Brain pericyte (primary cell): ENCODE results near the gene ASTN2.

Source experiments
- DNase-seq: peaks from one replicate; pipeline ENCODE4 v3.0.0-alpha.2; 2012; ENCODE audit warnings: low read depth, low spot score

Gene ASTN2

DNA sequence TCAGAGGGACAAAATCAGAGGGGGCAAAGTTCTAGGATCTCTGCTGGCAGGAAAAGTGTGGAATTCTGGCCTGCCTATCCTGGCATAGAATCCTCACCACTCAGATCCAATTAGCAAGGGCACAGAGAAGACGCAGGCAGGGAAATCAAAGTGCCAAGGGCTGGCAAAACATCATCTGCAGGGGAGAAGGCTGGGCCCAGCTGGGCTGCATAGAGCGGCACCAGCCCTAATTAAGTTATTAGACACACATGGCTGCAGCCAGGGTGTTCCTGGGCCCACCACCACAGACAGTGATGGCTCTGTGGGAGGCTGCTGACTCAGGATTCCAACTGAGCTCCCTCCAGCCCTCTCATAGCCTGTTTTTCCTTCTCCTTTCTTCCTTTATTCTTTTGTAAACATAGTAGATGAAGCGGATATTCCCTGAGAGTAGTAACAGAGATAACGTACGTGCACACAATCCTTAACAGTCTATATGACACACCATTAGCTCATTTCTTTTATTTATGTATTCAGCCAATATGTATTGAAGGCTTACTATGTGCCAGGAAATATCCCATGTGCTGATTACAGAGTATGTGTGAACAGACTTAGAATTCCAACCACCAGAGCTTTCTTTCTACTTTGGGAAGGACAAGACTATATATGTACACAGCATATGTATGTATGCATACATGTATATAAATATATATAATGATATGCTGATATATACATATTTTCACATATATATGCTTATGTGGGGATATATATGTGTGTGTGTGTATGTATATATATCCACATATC lies 236.1 kb downstream of the ASTN2 start:
- no peak for DNase-seq

DNA sequence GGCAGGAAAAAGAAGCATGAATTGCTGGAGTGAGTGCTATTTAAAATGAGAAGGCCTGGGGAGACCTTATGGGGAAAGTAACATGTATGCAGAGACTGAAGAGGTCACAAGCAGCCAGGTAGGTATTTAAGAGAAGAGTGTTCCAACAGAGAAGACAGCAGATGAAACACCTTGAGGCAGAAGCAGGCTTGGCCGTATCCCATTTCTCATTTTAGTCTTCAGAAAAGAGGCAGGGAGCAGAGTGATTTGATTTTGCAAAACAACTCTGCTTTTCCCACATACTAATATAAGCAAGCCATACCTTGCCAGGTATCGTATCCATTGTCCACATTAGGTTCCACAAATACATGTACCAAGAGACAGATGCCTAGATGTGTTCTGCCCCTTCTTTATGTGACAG lies 244.3 kb downstream of the ASTN2 start:
- no peak for DNase-seq

- DNase-seq = no peak
Measured at GRCh38 chr9:117169089-117169621, 245.7 kb downstream of the ASTN2 start.

DNA sequence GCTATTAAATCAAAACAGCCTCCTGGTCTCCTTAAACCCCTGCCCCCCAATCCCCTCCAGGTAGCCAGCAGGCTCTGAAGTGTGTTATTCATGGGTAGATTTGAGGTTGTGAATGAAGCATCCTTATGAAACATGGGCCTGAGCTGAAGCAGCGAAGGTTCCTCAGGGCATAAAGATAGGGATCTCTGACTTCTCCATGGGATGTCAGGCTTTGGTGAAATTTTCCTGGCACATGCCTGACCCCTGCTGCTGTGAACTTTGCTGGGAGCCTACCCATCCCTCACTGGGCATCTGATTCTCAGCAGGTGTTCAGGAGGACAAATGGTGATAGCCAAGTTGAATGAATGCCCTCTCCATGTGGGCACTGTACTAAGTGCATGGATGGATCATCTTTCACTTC lies 250.3 kb downstream of the ASTN2 start:
- no peak for DNase-seq

DNA sequence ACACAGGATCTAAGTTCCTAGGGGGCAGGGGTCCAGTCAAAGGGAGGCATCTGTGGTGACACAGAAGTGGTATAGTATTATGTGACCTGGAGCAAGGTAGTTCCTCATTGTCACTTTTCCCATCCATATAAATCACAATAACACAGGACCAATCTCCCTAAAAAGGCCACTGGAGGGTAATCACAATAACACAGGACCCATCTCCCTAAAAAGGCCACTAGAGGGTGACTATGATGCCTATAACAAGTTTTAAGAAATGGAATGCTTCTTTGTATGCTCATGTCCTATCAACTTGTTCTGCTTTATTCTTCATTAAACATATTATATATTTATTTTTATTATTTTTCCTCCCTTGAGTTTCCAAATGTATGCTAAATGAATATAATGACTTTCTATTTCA lies 254.6 kb downstream of the ASTN2 start:
- no peak for DNase-seq

DNA sequence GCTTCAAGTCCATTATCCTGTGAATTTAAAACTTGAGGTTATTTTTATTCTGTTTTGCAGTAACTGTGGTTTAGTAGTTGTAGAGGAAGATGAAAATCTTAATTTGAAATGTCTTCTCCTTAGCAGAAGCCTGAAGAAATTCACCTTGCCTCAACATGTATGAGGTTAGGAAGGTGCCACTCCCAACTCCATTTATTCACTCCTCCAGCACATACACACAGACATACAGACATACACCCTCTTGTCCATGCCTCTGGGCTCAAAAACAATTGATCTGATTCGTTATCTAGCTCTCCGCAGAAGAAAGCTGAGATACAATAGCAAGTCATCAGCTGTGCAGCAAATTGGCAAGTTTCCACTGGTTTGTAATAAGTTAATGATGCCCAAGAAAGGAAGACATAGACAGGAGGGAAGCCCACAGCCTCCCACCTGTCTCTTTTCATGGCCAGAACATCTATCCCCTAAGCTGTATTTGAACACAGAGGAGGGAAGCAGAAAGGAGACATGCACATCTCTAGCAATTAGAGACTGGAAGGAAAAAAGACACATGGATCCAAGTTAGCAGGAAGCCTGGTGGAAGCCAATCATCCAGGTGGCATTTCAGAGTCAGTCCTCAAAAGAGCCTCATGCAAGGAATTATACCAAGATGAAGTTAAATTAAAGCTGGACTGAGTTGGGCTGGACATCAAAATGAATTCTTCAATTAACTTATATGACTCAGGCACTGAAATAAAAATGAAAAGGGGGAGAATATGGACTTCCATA lies 257.9 kb downstream of the ASTN2 start:
- no peak for DNase-seq

GRCh38 chr9:117156144-117156688 lies 258.6 kb downstream of the ASTN2 start:
- no peak for DNase-seq

DNA sequence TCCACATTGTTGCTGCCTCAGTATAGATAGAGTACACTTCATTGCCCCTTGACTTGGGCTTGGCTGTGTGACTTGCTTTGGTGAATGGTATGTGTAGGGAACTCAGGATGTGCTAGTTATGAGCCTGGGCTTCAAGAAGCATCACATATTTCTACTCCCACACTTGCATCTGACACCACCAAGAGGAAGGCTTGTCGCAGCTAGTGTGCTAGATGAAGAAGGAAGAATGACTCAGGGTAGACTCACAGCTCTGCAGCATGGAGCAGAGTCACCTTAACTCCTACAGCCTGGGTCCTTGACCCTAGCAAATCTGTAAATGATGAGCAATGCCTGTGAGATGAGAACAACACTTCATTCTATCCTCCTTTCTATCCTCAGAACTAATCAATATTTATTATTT lies 261.8 kb downstream of the ASTN2 start:
- no peak for DNase-seq

GRCh38 chr9:117151716-117152115 lies 263.1 kb downstream of the ASTN2 start:
- DNase-seq = no peak

- DNase-seq = no peak
Measured at GRCh38 chr9:117149996-117150395, 264.9 kb downstream of the ASTN2 start.

DNA sequence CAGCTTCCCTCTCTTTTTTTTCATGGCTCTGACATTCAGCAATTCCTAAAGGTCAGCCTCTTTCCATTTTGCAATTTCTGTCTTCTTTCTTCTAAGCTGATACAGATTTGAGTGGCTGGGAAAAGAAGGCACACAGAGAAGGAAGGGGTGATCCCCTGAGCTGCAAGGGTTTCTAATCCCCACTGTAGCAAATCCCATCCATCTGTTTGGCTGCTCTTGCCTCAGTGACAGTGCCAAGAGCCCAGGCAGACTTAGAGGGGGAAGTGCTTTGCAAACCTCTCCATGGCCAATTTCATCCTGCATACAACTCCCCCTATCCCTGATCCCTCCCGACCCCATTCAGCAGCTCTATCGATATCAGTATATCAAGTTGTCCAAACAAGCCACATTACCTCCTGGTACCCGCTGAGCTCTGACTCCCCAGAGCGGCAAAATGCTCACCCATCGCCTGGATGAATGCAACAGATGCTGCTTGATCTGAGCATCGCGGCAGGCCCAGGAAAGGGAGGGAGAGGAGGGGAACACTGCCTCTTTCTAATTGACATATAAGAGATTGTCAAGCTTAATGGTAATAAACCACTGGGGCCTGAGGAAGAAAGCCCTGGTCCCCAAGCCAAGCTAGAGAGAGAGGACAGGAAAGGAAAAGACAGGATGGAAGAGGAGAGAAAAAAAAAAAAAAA lies 268.9 kb downstream of the ASTN2 start:
- DNase-seq = no peak

- no peak for DNase-seq
Measured at GRCh38 chr9:117145081-117145480, 269.8 kb downstream of the ASTN2 start.

GRCh38 chr9:117138231-117138630 lies 276.6 kb downstream of the ASTN2 start:
- no peak for DNase-seq

DNA sequence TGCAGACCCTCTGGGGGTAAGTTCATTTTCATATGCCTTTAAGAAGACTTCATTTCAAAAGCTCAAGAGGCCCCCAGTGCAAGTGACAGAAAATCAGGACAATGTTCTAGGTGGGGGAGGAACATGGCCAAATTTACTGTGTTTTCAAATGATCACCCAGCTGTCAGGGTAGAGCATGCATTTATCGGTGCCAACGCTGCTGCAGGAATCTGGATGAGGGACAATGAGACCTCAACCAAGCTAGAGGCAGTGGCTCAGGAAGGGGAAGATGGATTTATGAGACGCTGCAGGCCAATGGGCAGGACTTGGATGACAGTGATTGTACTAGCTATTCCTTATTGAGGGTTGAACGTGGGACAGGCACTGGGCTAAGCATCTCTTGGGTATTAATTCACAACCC lies 278.4 kb downstream of the ASTN2 start:
- DNase-seq = no peak

DNA sequence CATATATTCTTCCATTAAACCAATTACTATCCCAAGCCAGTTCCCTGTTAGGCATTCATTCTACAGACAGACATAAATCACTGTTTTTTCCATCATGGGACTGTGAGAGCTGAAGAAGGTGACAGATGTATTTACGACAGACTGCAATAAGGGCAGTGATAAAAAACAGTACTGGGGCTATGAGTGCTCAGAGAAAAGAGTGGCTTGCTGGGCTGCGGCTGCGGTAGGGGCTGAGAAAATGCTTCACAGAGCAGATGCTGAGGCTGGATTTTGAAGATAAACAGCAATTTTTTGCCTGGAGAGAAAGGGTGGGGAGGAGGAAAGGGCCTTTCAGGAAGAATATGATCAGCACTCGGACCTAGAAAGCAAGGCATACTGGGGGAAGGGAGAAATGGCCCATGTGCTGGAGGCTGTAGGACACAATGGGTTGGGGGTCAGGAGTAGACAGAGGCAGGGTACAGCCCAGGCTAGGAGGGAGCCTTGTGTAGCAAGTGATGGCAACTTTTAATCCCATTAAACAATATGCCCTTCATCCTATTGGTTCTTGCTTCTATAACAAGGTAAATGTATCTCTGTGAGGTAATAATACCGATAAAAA lies 279.3 kb downstream of the ASTN2 start:
- no peak for DNase-seq

- no peak for DNase-seq
Measured at GRCh38 chr9:117134826-117135500, 279.9 kb downstream of the ASTN2 start.

DNA sequence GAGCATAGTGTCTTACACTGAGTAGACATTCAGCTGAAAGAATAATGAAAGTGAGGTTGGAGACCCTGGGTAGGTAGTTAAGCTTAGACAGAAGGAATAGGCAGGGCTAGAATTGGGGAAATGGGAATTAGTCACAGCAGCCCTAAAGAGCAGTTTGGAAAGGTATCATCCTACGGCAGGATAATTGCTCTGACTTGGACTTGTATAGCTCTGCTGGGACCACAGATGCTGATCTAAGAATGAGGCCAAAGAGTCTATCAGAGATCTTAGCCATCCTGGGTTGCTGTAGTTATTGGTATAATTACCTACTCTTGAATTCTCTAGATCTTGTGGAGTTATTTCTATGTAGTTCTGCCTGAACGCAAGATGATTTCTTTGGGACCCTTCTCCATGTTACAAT lies 288.0 kb downstream of the ASTN2 start:
- no peak for DNase-seq

DNA sequence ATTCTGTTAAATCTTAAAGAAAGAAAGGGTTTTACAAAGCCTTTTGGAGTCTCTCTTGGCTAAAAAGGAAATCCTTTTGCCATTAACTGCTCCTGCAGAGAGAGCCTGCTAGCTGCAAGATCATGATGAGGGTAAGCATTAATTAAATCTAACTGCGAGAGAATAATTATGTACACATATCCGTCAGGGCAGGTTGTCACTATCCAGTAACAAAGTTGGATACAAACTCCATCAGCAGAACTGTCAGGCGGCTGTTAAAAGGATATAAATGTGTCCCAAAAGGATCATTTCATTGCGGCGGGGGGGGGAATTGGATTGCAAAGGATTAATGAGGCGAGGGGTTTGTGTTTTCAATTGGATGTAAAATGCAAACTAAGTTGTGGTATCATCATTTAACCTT lies 289.3 kb downstream of the ASTN2 start:
- no peak for DNase-seq

- no peak for DNase-seq
Measured at GRCh38 chr9:117123729-117124128, 291.1 kb downstream of the ASTN2 start.

DNA sequence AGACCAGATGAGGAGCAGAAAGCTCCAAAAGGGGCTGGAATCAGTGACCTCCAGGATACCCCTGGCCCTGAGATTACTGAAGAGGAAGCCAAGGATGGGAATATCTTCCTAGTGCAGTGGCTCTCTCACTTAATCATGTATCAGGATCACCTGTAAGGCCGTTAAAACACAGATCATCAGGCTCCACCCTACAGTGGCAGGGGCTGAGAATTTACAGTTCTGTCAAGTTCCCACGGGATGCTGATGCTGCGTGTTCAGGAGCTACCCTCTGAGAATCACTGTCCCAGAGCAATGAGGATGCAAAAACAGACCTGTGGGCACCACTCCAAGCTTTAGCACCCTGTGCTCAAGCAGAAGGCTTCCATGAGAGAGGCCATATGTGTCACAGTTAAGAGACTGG lies 291.9 kb downstream of the ASTN2 start:
- no peak for DNase-seq

GRCh38 chr9:117122102-117122501 lies 292.8 kb downstream of the ASTN2 start:
- DNase-seq = no peak
